HUES48 (cell line): ENCODE results near the gene ZBTB14.

Experiments used
- H3K27ac ChIP-seq: one replicate; pipeline ENCODE4 v1.7.0; 2013; ENCODE audit warnings: low read depth, low read length, inconsistent platforms
- H3K27me3 ChIP-seq: 2 replicates; pipeline ENCODE4 v1.6.1; 2013; ENCODE audit warnings: mild to moderate bottlenecking, low read length; ENCODE audit not compliant: control insufficient read depth, insufficient read depth
- H3K36me3 ChIP-seq: 2 replicates; pipeline ENCODE4 v1.6.1; 2013; ENCODE audit warnings: low read length; ENCODE audit not compliant: control insufficient read depth, insufficient read depth
- H3K4me1 ChIP-seq: 2 replicates; pipeline ENCODE4 v1.6.1; 2013; ENCODE audit warnings: mild to moderate bottlenecking, low read length; ENCODE audit not compliant: control insufficient read depth, insufficient read depth
- H3K4me3 ChIP-seq: 2 replicates; pipeline ENCODE4 v1.5.1; 2013; ENCODE audit warnings: mild to moderate bottlenecking, low read depth, low read length
- H3K9ac ChIP-seq: 2 replicates; pipeline ENCODE4 v1.6.1; 2013; ENCODE audit warnings: mild to moderate bottlenecking, low read depth, low read length, moderate library complexity
- H3K9me3 ChIP-seq: 2 replicates; pipeline ENCODE4 v1.6.1; 2013; ENCODE audit warnings: low read length; ENCODE audit not compliant: control insufficient read depth, insufficient read depth

Gene ZBTB14

GRCh38 chr18:5244941-5245340, 50.6 kb downstream of the ZBTB14 start:
- Histone ChIP-seq H3K9me3 (no peaks in the 10 kb centered on the region), H3K4me3 (no peak overlapping the region), H3K27me3 (no peaks in the 10 kb centered on the region), H3K4me1 (no peaks in the 10 kb centered on the region), H3K27ac (no peak overlapping the region), H3K36me3 (no peaks in the 10 kb centered on the region; the same call in 1 of the 2 replicates), H3K9ac (no peak overlapping the region)

- peaks cover 13% of the 10 kb centered on the region for H3K27me3 ChIP-seq
- no peaks in the 10 kb centered on the region for H3K9me3 ChIP-seq
- no peak overlapping the region for H3K9ac ChIP-seq
- H3K4me3 ChIP-seq = peak overlapping the region; percentile 83
- H3K4me1 ChIP-seq = peaks cover 15% of the 10 kb centered on the region
- no peak overlapping the region for H3K27ac ChIP-seq
- no peaks in the 10 kb centered on the region; the same call in 1 of the 2 replicates for H3K36me3 ChIP-seq
Observed at GRCh38 chr18:5239447-5239846, 56.1 kb downstream of the ZBTB14 start.
